Measurements from ENCODE around the gene EVA1C.
"Not testable (repeated sequence)": the region's sequence is repeated elsewhere in the genome, so short reads cannot be mapped to it uniquely, and the experiment has no call there.

The EVA1C gene

GRCh38 chr21:32499249-32500055, 86.9 kb downstream of the EVA1C start:
- DNase-seq (ENCODE audit: low read depth in 2 of 2): no peak

- DNase-seq (ENCODE audit: low read depth in 2 of 2): not testable (repeated sequence)
Observed at GRCh38 chr21:32503641-32504040, 91.1 kb downstream of the EVA1C start.

GRCh38 chr21:32505767-32506166, 93.3 kb downstream of the EVA1C start:
- DNase-seq (ENCODE audit: low read depth in 2 of 2): not testable (repeated sequence)

- DNase-seq (ENCODE audit: low read depth in 2 of 2): not testable (repeated sequence)
Observed at GRCh38 chr21:32506411-32506965, 94.0 kb downstream of the EVA1C start.

GRCh38 chr21:32507342-32507919, 94.9 kb downstream of the EVA1C start:
- DNase-seq (ENCODE audit: low read depth in 2 of 2): no peak

GRCh38 chr21:32508036-32508435, 95.5 kb downstream of the EVA1C start:
- not testable (repeated sequence) for DNase-seq (ENCODE audit: low read depth in 2 of 2)

GRCh38 chr21:32508558-32508957, 96.1 kb downstream of the EVA1C start:
- no peak for DNase-seq (ENCODE audit: low read depth in 2 of 2)

- DNase-seq (ENCODE audit: low read depth in 2 of 2): not testable (repeated sequence)
Observed at GRCh38 chr21:32508975-32509374, 96.5 kb downstream of the EVA1C start.

GRCh38 chr21:32514275-32515055, 102.0 kb downstream of the EVA1C start:
- no peak for DNase-seq (ENCODE audit: low read depth in 2 of 2)

- DNase-seq (ENCODE audit: low read depth in 2 of 2): no peak
Observed at GRCh38 chr21:32515874-32516273, 103.4 kb downstream of the EVA1C start.

DNA sequence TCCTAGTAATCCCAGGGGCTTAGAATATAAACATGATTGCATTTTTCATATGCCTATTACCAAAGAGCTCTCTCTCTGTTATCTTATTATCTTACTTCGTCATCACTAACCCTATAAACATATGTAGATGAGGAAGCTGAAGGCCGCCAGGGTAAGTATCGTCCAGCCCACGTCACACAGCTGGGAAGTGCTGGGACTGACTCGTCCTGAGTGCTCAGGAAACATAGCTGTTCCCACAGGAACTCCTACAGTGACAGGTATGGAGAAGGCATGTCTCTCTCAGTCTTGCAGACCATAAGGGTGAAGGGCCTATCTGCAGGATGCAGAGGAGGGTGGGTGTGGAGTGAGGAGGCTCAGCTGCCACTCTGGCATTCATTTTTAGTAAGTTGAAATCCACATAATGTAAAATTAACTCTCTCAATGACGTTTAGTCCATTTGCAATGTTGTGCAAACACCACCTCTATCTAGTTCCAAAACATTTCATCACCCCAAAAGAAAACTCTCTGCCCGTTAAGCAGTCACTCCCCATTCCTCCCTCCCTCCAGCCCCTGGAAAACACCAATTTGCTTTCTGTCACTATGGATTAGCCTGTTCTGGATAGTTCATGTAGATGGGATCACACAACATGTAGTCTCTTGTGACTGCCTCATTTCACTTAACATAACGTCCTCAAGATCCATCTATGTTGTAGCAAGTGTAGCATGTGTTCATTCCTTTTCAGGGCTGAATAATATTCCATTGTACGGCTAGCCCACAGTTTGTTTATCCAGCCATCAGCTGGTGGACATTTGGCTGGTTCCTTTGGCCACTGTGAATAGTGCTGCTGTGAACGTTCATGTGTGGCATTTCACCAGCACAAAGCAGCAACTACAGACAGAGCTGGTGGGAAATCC, 104.5 kb downstream of the EVA1C start:
- no peak for DNase-seq (ENCODE audit: low read depth in 2 of 2)

- no peak for DNase-seq (ENCODE audit: low read depth in 2 of 2)
Observed at GRCh38 chr21:32519945-32520874, 107.7 kb downstream of the EVA1C start.

- DNase-seq (ENCODE audit: low read depth in 2 of 2): no peak
Observed at GRCh38 chr21:32520875-32521735, 108.6 kb downstream of the EVA1C start.

- DNase-seq (ENCODE audit: low read depth in 2 of 2): no peak
Observed at GRCh38 chr21:32521736-32522355, 109.3 kb downstream of the EVA1C start.

- DNase-seq (ENCODE audit: low read depth in 2 of 2): no peak
Observed at GRCh38 chr21:32523463-32523862, 111.0 kb downstream of the EVA1C start.

DNA sequence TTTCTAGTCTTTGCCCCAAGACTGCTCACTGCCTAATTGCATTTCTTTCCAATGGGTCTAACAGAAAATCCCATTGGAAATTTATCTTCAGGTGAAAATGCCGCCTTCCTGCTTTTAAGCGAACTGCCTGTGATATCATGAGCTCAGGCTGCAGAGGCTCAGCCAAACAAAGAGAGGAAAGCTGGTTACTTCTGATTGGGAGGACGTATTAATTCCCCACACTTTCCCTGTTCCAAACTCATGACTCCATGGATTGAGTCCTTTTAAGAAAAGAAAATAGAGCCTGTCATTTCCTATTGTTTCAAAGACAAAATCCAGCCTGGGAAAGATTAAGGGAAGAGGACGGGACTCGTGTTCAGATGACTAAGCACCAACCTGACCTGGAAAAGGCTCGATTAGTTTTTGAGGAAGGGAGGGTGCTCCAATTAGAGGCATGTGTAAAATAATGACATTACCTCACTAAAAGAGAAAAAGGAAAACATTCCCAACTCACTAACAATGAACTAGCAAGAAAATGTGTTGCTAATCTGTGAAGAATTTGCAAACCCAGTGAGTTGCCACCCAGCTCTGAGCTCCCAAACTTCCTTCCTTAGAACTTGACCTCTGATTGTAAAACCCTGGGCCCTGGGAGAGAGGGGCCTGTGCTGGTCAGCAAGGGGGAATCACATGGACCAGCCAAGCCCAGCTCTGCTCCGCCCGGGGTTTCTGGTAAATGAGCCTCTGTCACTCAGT, 111.6 kb downstream of the EVA1C start:
- DNase-seq (ENCODE audit: low read depth in 2 of 2): no peak

- no peak for DNase-seq (ENCODE audit: low read depth in 2 of 2)
Observed at GRCh38 chr21:32525282-32525681, 112.8 kb downstream of the EVA1C start.

DNA sequence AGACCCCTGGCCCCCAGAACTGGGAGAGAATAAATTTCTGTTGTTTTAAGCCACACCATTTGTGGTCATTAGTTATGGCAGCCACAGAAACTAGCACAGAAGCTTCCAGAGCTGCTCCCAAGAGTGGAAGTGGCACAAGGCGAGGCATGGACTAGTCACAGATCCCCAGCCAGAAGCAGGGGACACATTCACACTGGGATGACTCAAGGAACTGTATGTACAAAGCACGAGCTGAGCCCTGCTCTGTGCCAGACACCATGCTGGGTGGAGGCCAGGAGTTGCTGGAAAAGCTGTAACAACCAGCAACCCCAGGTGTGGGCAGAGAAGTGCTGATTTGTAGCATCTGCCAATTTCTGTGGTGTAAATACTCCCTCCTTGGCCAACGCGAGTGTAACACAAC, 117.2 kb downstream of the EVA1C start:
- DNase-seq (ENCODE audit: low read depth in 2 of 2): no peak

All from stimulated activated CD4-positive, alpha-beta T cell treated with anti-CD3 and anti-CD28 coated beads, Interleukin-15, amount 100 ng/mL, for 48 hours (primary cell).